Keratinocyte (primary cell): Measurements from ENCODE around the gene PKHD1.

Source experiments
- CTCF ChIP-seq, 3 experiments: IDR thresholded peaks in 1 of 3; conservative IDR thresholded peaks in 1 of 3; optimal IDR thresholded peaks in 1 of 3; 2 replicates in 2 of 3; 3 replicates in 1 of 3; pipeline versions ENCODE3 to v1.5.1; 2011; ENCODE audit warnings: low read length in 3 of 3, mild to moderate bottlenecking in 3 of 3, moderate library complexity in 2 of 3, control low read depth in 1 of 3, inconsistent platforms in 1 of 3; ENCODE audit not compliant: insufficient read depth in 2 of 3; ENCODE audit errors: extremely low read depth in 1 of 3
- EZH2 ChIP-seq: IDR thresholded peaks from one replicate; pipeline ENCODE4 v1.6.1; 2012; ENCODE audit warnings: inconsistent platforms, mild to moderate bottlenecking, low read length, moderate library complexity

- TF ChIP-seq CTCF (optimal IDR thresholded peaks at IDR 0.05 in 1 of 3, IDR thresholded peaks at IDR 0.05 in 1 of 3, conservative IDR thresholded peaks at IDR 0.05 in 1 of 3; ENCODE audit: extremely low read depth in 1 of 3, insufficient read depth in 2 of 3, low read length in 3 of 3) (no peak), EZH2 (no peak)
These were observed 296.5 kb downstream of the PKHD1 start for GRCh38 chr6:51790946-51791345.
